ENCODE results near the gene SCAF1. TPM values are rescaled to one million over a fixed set of nuclear protein-coding genes. Genes with fewer than 3 reads are reported as not detected.

Gene SCAF1
- total and polyA plus RNA-seq, 2 of the 13 experiments (the other 11 are each of a cell fraction or from before 2014, with no cell fraction given): 3.3 to 6.1 TPM

GRCh38 chr19:49672131-49672919, 30.3 kb downstream of the SCAF1 start (continued):
- TF ChIP-seq, protein P1, sequence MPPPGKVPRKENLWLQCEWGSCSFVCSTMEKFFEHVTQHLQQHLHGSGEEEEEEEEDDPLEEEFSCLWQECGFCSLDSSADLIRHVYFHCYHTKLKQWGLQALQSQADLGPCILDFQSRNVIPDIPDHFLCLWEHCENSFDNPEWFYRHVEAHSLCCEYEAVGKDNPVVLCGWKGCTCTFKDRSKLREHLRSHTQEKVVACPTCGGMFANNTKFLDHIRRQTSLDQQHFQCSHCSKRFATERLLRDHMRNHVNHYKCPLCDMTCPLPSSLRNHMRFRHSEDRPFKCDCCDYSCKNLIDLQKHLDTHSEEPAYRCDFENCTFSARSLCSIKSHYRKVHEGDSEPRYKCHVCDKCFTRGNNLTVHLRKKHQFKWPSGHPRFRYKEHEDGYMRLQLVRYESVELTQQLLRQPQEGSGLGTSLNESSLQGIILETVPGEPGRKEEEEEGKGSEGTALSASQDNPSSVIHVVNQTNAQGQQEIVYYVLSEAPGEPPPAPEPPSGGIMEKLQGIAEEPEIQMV (CRISPR knock-in tag; IDR thresholded peaks at IDR 0.05; ENCODE audit: low read depth): 0 out of 2 replicates have a peak, but pooled peaks have one; percentile 70
- TF ChIP-seq ZNF644 (CRISPR knock-in tag; IDR thresholded peaks at IDR 0.05; ENCODE audit: low read depth) (0 out of 2 replicates have a peak, but pooled peaks have one; percentile 36), FOXJ3 (CRISPR knock-in tag; IDR thresholded peaks at IDR 0.05; ENCODE audit: borderline replicate concordance) (peak; percentile 51; the same call in 1 of the 2 replicates), ZNF841 (CRISPR knock-in tag; IDR thresholded peaks at IDR 0.05; ENCODE audit: borderline replicate concordance) (peak; percentile 40; the same call in 1 of the 2 replicates), ISL2 (CRISPR knock-in tag; IDR thresholded peaks at IDR 0.05) (peak; percentile 61), NCOA1 (CRISPR knock-in tag; IDR thresholded peaks at IDR 0.05) (no peak), NONO (IDR thresholded peaks at IDR 0.05) (no peak), NONO (CRISPR knock-in tag; conservative IDR thresholded peaks at IDR 0.05) (peak; percentile 85), MXD4 (CRISPR knock-in tag; IDR thresholded peaks at IDR 0.05) (peak; percentile 77), ZNF552 (CRISPR knock-in tag; IDR thresholded peaks at IDR 0.05; ENCODE audit: borderline replicate concordance) (no peak), FOXC1 (CRISPR knock-in tag; IDR thresholded peaks at IDR 0.05; ENCODE audit: borderline replicate concordance) (no peak), JUNB (CRISPR knock-in tag; IDR thresholded peaks at IDR 0.05; ENCODE audit: borderline replicate concordance) (no peak), ZNF687 (CRISPR knock-in tag; IDR thresholded peaks at IDR 0.05) (peak; percentile 92), AGO2 (optimal IDR thresholded peaks at IDR 0.05; ENCODE audit: low read depth, low read length) (peak; percentile 38), MED8 (CRISPR knock-in tag; IDR thresholded peaks at IDR 0.05; ENCODE audit: insufficient replicate concordance) (peak; percentile 69), ZSCAN22 (CRISPR knock-in tag; IDR thresholded peaks at IDR 0.05) (no peak), GFI1 (CRISPR knock-in tag; IDR thresholded peaks at IDR 0.05; ENCODE audit: borderline replicate concordance) (peak; percentile 92), ZNF713 (CRISPR knock-in tag; IDR thresholded peaks at IDR 0.05) (no peak), GPN1 (CRISPR knock-in tag; IDR thresholded peaks at IDR 0.05; ENCODE audit: borderline replicate concordance) (no peak), ZNF20 (CRISPR knock-in tag; IDR thresholded peaks at IDR 0.05) (no peak), ZNF441 (CRISPR knock-in tag; IDR thresholded peaks at IDR 0.05; ENCODE audit: borderline replicate concordance) (peak; percentile 73), ZNF121 (CRISPR knock-in tag; IDR thresholded peaks at IDR 0.05) (0 out of 2 replicates have a peak, but pooled peaks have one; percentile 7), ZNF205 (CRISPR knock-in tag; IDR thresholded peaks at IDR 0.05) (peak; percentile 85)

Measured in HepG2 (cell line).